Measurements from ENCODE around the gene NPL.

DNA sequence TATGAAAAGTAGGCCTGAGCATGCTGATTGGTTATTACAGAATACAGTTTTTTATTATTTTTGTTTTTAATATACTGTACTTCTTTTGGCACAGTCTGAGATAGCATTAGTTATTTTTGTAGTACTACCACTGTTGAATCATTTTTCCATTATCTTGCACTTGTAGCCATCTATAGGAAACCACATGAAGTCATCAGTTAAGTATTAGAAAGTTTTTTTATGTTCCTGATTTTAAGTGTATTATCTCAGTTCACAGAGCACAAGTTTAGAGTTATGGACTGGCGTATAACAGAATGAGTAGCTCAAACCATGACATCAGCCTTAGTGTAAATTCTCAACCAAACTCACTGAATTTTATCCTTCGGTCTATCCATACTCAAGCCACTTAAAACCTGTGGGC lies 72.4 kb downstream of the NPL start:
- no peak for TF ChIP-seq EZH2 (IDR thresholded peaks at IDR 0.05; ENCODE audit: insufficient read depth, poor library complexity, severe bottlenecking)
- TF ChIP-seq EZH2phosphoT487 (IDR thresholded peaks at IDR 0.05; ENCODE audit: insufficient read depth, low read depth) = no peak

All from GM23248 (cell line).